ENCODE results near the gene ATP10B. TPM values are rescaled to one million over a fixed set of nuclear protein-coding genes. Genes with fewer than 3 reads are reported as not detected.

Gene ATP10B
- total and polyA plus RNA-seq, 2 of the 8 experiments (the other 6 are each of a cell fraction or from before 2014, with no cell fraction given) = 0.06 to 0.11 TPM

GRCh38 chr5:160899735-160900134 lies 47.7 kb upstream of the ATP10B start:
- Histone ChIP-seq H2AK5ac (ENCODE audit: low read depth, low read length) (no peak overlapping the region), H3K4me1 (replicated peaks in 1 of 4; ENCODE audit: control insufficient read depth in 3 of 4, insufficient read depth in 4 of 4, low read length in 3 of 4) (no peaks in the 10 kb centered on the region), H3K23ac (ENCODE audit: insufficient read length) (no peak overlapping the region), H3K9ac (replicated peaks in 1 of 4; ENCODE audit: extremely low read depth in 1 of 4, low read depth in 3 of 4, low read length in 3 of 4) (no peak overlapping the region), H3K79me2 (ENCODE audit: control insufficient read depth in 1 of 2, insufficient read depth in 2 of 2, low read length in 2 of 2) (no peaks in the 10 kb centered on the region), H4K5ac (ENCODE audit: insufficient read length, low read depth, low read length) (no peak overlapping the region), H4K91ac (replicated peaks; ENCODE audit: insufficient read length, low read length) (no peak overlapping the region), H2BK15ac (ENCODE audit: low read length) (no peak overlapping the region), H3K27ac (ENCODE audit: low read depth, low read length) (no peak overlapping the region), H2BK12ac (ENCODE audit: low read depth, low read length) (no peak overlapping the region), H4K8ac (ENCODE audit: extremely low read depth, insufficient read depth, low read length) (no peak overlapping the region), H3K56ac (replicated peaks; ENCODE audit: insufficient read length, low read depth, low read length) (no peak overlapping the region), H2BK120ac (replicated peaks; ENCODE audit: low read depth, low read length) (no peak overlapping the region), H3K18ac (ENCODE audit: extremely low read depth, low read length) (no peak overlapping the region), H2AFZ (ENCODE audit: low read length) (peak overlapping the region; percentile 55; the same call in 1 of the 2 replicates), H3K27me3 (replicated peaks in 1 of 4; ENCODE audit: control insufficient read depth in 3 of 4, extremely low read depth in 1 of 4, insufficient read depth in 3 of 4, low read length in 3 of 4) (no peaks in the 10 kb centered on the region), H3K23me2 (ENCODE audit: low read depth, low read length) (no peaks in the 10 kb centered on the region), H3K36me3 (ENCODE audit: control insufficient read depth in 2 of 4, insufficient read depth in 4 of 4, low read length in 3 of 4) (no peaks in the 10 kb centered on the region), H3K4ac (replicated peaks; ENCODE audit: insufficient read length, low read depth, low read length) (no peak overlapping the region), H3K79me1 (ENCODE audit: low read depth, low read length) (no peaks in the 10 kb centered on the region), H3K9me3 (ENCODE audit: insufficient read depth in 2 of 2, low read depth in 1 of 2, low read length in 1 of 2) (no peaks in the 10 kb centered on the region), H3K14ac (ENCODE audit: insufficient read length) (no peak overlapping the region), H3K4me2 (ENCODE audit: insufficient read depth in 1 of 2, low read depth in 2 of 2, low read length in 2 of 2) (no peak overlapping the region), H2BK5ac (ENCODE audit: low read depth, low read length) (no peak overlapping the region), H2BK20ac (ENCODE audit: low read length) (no peak overlapping the region), H3K4me3 (ENCODE audit: extremely low read depth in 1 of 4, insufficient read depth in 2 of 4, low read depth in 3 of 4, low read length in 4 of 4) (no peak overlapping the region), H4K20me1 (replicated peaks in 1 of 2; ENCODE audit: control insufficient read depth in 1 of 2, insufficient read depth in 2 of 2, low read length in 2 of 2) (no peaks in the 10 kb centered on the region)
- CTCF ChIA-PET (ENCODE audit: partially characterized antibody) = interaction anchor here (0.6 to 1.3 kb wide), 4 partner anchors 9 to 534 kb away, joined by 3 to 4 read pairs (median 3); no protein-coding TSS in a partner anchor
- WGBS, 2 experiments (ENCODE audit: extremely low coverage in 1 of 2, insufficient coverage in 1 of 2, insufficient read length in 1 of 2, insufficient replicate concordance in 2 of 2, low coverage in 1 of 2, low lambda C conversion rate in 2 of 2, missing lambda C conversion rate in 1 of 2) = 74% methylated on average over 4 of the region's 4 CpGs; no CpG with 5 or more reads in 1 of the 2 experiments
- POLR2A ChIA-PET (ENCODE audit: partially characterized antibody) = no interaction called here
- FAIRE-seq (no peak), DNase-seq (ENCODE audit: low read depth in 1 of 2, low spot score in 2 of 2) (no peak)
- TF ChIP-seq BACH1 (IDR thresholded peaks at IDR 0.05; ENCODE audit: low read length) = no peak
- no peak for TF ChIP-seq CHD2 (IDR thresholded peaks at IDR 0.05; ENCODE audit: low read length)
- peak; percentile 13 to 54 (median 43); a peak in 3 of 4 replicates for TF ChIP-seq CTCF (IDR thresholded peaks at IDR 0.05; ENCODE audit: control extremely low read depth in 1 of 3, insufficient read depth in 1 of 3, low read depth in 1 of 3, low read length in 3 of 3)
- peak; percentile 53 to 60 for TF ChIP-seq RAD21 (IDR thresholded peaks at IDR 0.05 in 1 of 2, conservative IDR thresholded peaks at IDR 0.05 in 1 of 2; ENCODE audit: low read depth in 2 of 2, low read length in 2 of 2)
- no peak for TF ChIP-seq POLR2A (IDR thresholded peaks at IDR 0.05; ENCODE audit: control extremely low read depth in 1 of 2, low read depth in 2 of 2, low read length in 2 of 2)

Measured in H1 (cell line).